GM12878 (cell line): ENCODE data around the gene PPAN. TPM values are rescaled to one million over a fixed set of nuclear protein-coding genes. Genes with fewer than 3 reads are reported as not detected.

ENCODE experiments used
- FOS ChIP-seq: IDR thresholded peaks from 3 replicates; pipeline ENCODE4 v1.6.1; 2011; ENCODE audit warnings: borderline replicate concordance; ENCODE audit not compliant: insufficient read length; ENCODE audit errors: extremely low read depth
- HDAC6 ChIP-seq: fragments of 200-600 bp; sonication (generic); IDR thresholded peaks from one replicate; pipeline ENCODE4 v1.8.0; 2017; ENCODE audit warnings: antibody characterized with exemption; ENCODE audit not compliant: unreplicated experiment
- JUND ChIP-seq: IDR thresholded peaks from 2 replicates; pipeline ENCODE4 v1.6.1; 2012; ENCODE audit warnings: low read depth, mild to moderate bottlenecking, low read length, improper control_type of control experiment, moderate library complexity
- MTA3 ChIP-seq: IDR thresholded peaks from 2 replicates; pipeline ENCODE4 v1.6.1; 2012; ENCODE audit warnings: low read length, inconsistent platforms, borderline replicate concordance
- NFXL1 ChIP-seq: fragments of 450-650 bp; IDR thresholded peaks from 2 replicates; pipeline ENCODE4 v1.6.1; 2017; ENCODE audit warnings: antibody characterized with exemption, mild to moderate bottlenecking, borderline replicate concordance
- POLR2A ChIP-seq: IDR thresholded peaks from 2 replicates; pipeline ENCODE4 v1.6.1; 2011; ENCODE audit warnings: low read depth, mild to moderate bottlenecking, low read length
- POU2F2 ChIP-seq: IDR thresholded peaks from 3 replicates; pipeline ENCODE4 v1.6.1; 2011; ENCODE audit warnings: low read depth, mild to moderate bottlenecking, low read length, borderline replicate concordance
- SIN3A ChIP-seq: IDR thresholded peaks from 2 replicates; pipeline ENCODE4 v1.6.1; 2012; ENCODE audit warnings: low read depth, low read length, improper control_type of control experiment
- SPI1 ChIP-seq: IDR thresholded peaks from 2 replicates; pipeline ENCODE4 v1.6.1; 2011; ENCODE audit warnings: low read depth, mild to moderate bottlenecking, low read length, moderate library complexity, borderline replicate concordance; ENCODE audit not compliant: insufficient read depth
- TARDBP ChIP-seq: IDR thresholded peaks from 2 replicates; pipeline ENCODE4 v1.6.1; 2016; ENCODE audit warnings: borderline replicate concordance
- ZBED1 ChIP-seq: IDR thresholded peaks from 2 replicates; pipeline ENCODE4 v1.6.1; 2016; ENCODE audit warnings: borderline replicate concordance
- ZZZ3 ChIP-seq: IDR thresholded peaks from 2 replicates; pipeline ENCODE4 v1.6.1; 2011; ENCODE audit warnings: low read depth; ENCODE audit not compliant: control insufficient read depth, insufficient read length
- polyA plus RNA-seq, 11 experiments: library from polyadenylated mRNA; depleted of rRNA in 4 of 11; unstranded in 6 of 11; stranded (reverse) in 5 of 11; fragments of >200 nt; fragmentation: Nextera tagmentation in 4 of 11; fragmentation: Illumina TruSeq in 1 of 11; extraction: Ambion mirVana in 4 of 11; extraction: Trizol in 1 of 11; gene quantifications; 1 replicate in 1 of 11; 2 replicates in 10 of 11; pipeline versions ENCODE4 v1.2.1 to v1.2.3, GENCODE V29; 2011 to 2016; ENCODE audit warnings: inconsistent platforms in 2 of 11, missing spikeins in 2 of 11, low read depth in 1 of 11
- total RNA-seq, 4 experiments: library from RNA; depleted of rRNA in 3 of 4; stranded (reverse); fragments of >200 nt in 3 of 4; fragmentation: Illumina TruSeq in 1 of 4; extraction: Trizol in 1 of 4; gene quantifications; 2 replicates each; pipeline versions ENCODE4 v1.2.1 to v1.2.3, GENCODE V29; 2013 to 2021
- TF ChIP-seq, protein P1 (sequence below): IDR thresholded peaks from 2 replicates; pipeline ENCODE4 v1.6.1; 2011; ENCODE audit warnings: borderline replicate concordance, low read depth, mild to moderate bottlenecking, moderate library complexity, low read length; ENCODE audit not compliant: insufficient read depth, poor library complexity, severe bottlenecking
- TF ChIP-seq, protein P2 (sequence below): fragments of 150-350 bp; IDR thresholded peaks from 2 replicates; pipeline ENCODE4 v1.6.1; 2016; ENCODE audit warnings: low read depth, low read length
- TF ChIP-seq, protein P3 (sequence below): fragments of 450-650 bp; IDR thresholded peaks from 2 replicates; pipeline ENCODE4 v1.6.1; 2018; ENCODE audit warnings: mild to moderate bottlenecking, low read depth, moderate library complexity; ENCODE audit not compliant: partially characterized antibody
- TF ChIP-seq, protein P4 (sequence below): fragments of 450-650 bp; conservative IDR thresholded peaks from 2 replicates; pipeline ENCODE4 v1.6.1; 2017; ENCODE audit warnings: mild to moderate bottlenecking, moderate library complexity
- TF ChIP-seq, protein P5 (sequence below): IDR thresholded peaks from 2 replicates; pipeline ENCODE4 v1.6.1; 2011; ENCODE audit warnings: borderline replicate concordance, low read depth, mild to moderate bottlenecking, moderate library complexity, mixed read lengths, low read length; ENCODE audit not compliant: insufficient read depth; ENCODE audit errors: extremely low read length

The PPAN gene
- total and polyA plus RNA-seq, 10 of the 15 experiments (the other 5 are each of a cell fraction or from before 2014, with no cell fraction given) = 2.1 to 171 (median 108) TPM

DNA sequence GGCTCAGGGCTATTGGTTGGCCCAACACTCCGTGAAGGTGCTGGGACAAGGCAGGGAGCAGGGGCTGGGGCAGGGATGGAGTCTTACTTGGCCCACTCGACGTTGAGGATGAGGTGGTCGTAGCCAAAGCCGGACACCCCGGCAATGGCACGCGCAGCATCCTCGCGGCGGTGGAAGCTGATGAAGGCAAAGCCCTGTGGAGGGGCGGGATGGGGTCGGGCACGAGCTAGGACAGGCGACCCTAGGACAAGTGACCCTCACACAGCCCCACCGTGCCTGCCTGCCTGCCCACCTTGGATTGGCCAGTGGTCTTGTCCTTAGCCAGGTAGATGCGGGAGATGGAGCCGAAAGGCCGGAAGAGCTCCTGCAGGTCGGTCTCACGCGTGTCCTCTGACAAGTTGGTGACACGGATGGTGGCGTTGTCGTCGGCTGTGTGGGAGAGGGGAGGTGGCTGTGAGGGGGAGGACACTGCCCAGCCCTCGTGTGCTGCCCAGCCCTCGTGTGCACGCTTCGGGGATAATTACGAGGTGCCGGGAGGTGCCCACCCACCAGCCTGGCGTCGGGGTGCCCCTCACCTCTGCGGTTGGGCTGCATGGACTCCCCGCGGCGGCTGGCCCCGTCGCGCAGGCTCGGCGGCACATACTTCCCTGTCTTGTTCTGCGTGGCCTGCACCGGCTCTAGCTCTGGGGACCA lies 9.4 kb downstream of the PPAN start (continued):
- TF ChIP-seq NFXL1 (no peak), TARDBP (no peak), MTA3 (no peak), SPI1 (no peak), FOS (no peak), ZZZ3 (no peak), JUND (no peak), HDAC6 (no peak), SIN3A (no peak), ZBED1 (peak; percentile 25; the same call in 1 of the 2 replicates), POU2F2 (peak; percentile 56; the same call in 1 of the 3 replicates), POLR2A (peak; percentile 72)
- TF ChIP-seq, protein P1, sequence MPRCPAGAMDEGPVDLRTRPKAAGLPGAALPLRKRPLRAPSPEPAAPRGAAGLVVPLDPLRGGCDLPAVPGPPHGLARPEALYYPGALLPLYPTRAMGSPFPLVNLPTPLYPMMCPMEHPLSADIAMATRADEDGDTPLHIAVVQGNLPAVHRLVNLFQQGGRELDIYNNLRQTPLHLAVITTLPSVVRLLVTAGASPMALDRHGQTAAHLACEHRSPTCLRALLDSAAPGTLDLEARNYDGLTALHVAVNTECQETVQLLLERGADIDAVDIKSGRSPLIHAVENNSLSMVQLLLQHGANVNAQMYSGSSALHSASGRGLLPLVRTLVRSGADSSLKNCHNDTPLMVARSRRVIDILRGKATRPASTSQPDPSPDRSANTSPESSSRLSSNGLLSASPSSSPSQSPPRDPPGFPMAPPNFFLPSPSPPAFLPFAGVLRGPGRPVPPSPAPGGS = peak; percentile 71
- TF ChIP-seq, protein P2, sequence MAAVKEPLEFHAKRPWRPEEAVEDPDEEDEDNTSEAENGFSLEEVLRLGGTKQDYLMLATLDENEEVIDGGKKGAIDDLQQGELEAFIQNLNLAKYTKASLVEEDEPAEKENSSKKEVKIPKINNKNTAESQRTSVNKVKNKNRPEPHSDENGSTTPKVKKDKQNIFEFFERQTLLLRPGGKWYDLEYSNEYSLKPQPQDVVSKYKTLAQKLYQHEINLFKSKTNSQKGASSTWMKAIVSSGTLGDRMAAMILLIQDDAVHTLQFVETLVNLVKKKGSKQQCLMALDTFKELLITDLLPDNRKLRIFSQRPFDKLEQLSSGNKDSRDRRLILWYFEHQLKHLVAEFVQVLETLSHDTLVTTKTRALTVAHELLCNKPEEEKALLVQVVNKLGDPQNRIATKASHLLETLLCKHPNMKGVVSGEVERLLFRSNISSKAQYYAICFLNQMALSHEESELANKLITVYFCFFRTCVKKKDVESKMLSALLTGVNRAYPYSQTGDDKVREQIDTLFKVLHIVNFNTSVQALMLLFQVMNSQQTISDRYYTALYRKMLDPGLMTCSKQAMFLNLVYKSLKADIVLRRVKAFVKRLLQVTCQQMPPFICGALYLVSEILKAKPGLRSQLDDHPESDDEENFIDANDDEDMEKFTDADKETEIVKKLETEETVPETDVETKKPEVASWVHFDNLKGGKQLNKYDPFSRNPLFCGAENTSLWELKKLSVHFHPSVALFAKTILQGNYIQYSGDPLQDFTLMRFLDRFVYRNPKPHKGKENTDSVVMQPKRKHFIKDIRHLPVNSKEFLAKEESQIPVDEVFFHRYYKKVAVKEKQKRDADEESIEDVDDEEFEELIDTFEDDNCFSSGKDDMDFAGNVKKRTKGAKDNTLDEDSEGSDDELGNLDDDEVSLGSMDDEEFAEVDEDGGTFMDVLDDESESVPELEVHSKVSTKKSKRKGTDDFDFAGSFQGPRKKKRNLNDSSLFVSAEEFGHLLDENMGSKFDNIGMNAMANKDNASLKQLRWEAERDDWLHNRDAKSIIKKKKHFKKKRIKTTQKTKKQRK = no peak
- TF ChIP-seq, protein P3, sequence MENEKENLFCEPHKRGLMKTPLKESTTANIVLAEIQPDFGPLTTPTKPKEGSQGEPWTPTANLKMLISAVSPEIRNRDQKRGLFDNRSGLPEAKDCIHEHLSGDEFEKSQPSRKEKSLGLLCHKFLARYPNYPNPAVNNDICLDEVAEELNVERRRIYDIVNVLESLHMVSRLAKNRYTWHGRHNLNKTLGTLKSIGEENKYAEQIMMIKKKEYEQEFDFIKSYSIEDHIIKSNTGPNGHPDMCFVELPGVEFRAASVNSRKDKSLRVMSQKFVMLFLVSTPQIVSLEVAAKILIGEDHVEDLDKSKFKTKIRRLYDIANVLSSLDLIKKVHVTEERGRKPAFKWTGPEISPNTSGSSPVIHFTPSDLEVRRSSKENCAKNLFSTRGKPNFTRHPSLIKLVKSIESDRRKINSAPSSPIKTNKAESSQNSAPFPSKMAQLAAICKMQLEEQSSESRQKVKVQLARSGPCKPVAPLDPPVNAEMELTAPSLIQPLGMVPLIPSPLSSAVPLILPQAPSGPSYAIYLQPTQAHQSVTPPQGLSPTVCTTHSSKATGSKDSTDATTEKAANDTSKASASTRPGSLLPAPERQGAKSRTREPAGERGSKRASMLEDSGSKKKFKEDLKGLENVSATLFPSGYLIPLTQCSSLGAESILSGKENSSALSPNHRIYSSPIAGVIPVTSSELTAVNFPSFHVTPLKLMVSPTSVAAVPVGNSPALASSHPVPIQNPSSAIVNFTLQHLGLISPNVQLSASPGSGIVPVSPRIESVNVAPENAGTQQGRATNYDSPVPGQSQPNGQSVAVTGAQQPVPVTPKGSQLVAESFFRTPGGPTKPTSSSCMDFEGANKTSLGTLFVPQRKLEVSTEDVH = no peak
- TF ChIP-seq, protein P4, sequence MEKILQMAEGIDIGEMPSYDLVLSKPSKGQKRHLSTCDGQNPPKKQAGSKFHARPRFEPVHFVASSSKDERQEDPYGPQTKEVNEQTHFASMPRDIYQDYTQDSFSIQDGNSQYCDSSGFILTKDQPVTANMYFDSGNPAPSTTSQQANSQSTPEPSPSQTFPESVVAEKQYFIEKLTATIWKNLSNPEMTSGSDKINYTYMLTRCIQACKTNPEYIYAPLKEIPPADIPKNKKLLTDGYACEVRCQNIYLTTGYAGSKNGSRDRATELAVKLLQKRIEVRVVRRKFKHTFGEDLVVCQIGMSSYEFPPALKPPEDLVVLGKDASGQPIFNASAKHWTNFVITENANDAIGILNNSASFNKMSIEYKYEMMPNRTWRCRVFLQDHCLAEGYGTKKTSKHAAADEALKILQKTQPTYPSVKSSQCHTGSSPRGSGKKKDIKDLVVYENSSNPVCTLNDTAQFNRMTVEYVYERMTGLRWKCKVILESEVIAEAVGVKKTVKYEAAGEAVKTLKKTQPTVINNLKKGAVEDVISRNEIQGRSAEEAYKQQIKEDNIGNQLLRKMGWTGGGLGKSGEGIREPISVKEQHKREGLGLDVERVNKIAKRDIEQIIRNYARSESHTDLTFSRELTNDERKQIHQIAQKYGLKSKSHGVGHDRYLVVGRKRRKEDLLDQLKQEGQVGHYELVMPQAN = no peak
- TF ChIP-seq, protein P5, sequence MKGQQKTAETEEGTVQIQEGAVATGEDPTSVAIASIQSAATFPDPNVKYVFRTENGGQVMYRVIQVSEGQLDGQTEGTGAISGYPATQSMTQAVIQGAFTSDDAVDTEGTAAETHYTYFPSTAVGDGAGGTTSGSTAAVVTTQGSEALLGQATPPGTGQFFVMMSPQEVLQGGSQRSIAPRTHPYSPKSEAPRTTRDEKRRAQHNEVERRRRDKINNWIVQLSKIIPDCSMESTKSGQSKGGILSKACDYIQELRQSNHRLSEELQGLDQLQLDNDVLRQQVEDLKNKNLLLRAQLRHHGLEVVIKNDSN = no peak
